Measurements from ENCODE around the gene BAX. TPM values are rescaled to one million over a fixed set of nuclear protein-coding genes. Genes with fewer than 3 reads are reported as not detected.
A peak's percentile ranks its signal among the peaks of the same experiment; 100 is the strongest.

Gene BAX
- total and polyA plus RNA-seq, 2 of the 13 experiments (the other 11 are each of a cell fraction or from before 2014, with no cell fraction given), result 139 to 176 TPM

GRCh38 chr19:48993175-48994034 lies 38.7 kb downstream of the BAX start, which contains the start of the genes GYS1 and RUVBL2 (continued):
- no peak for TF ChIP-seq ONECUT2 (CRISPR knock-in tag; IDR thresholded peaks at IDR 0.05)
- TF ChIP-seq ZNF256 (CRISPR knock-in tag; conservative IDR thresholded peaks at IDR 0.05), result no peak
- TF ChIP-seq ERF (CRISPR knock-in tag; IDR thresholded peaks at IDR 0.05), result peak; percentile 72; the same call in 1 of the 2 replicates
- TF ChIP-seq THAP11 (CRISPR knock-in tag; IDR thresholded peaks at IDR 0.05), result peak; percentile 90
- TF ChIP-seq ZNF749 (CRISPR knock-in tag; IDR thresholded peaks at IDR 0.05; ENCODE audit: borderline replicate concordance), result no peak
- peak; percentile 22; the same call in 1 of the 2 replicates for TF ChIP-seq YEATS4 (CRISPR knock-in tag; IDR thresholded peaks at IDR 0.05; ENCODE audit: borderline replicate concordance)
- no peak for TF ChIP-seq ZNF598 (CRISPR knock-in tag; IDR thresholded peaks at IDR 0.05; ENCODE audit: borderline replicate concordance)
- TF ChIP-seq RFXAP (CRISPR knock-in tag; IDR thresholded peaks at IDR 0.05; ENCODE audit: borderline replicate concordance), result peak; percentile 83; the same call in 1 of the 2 replicates
- no peak for TF ChIP-seq IKZF1 (IDR thresholded peaks at IDR 0.05)
- TF ChIP-seq CHD4 (IDR thresholded peaks at IDR 0.05; ENCODE audit: borderline replicate concordance, low read length), result 0 out of 2 replicates have a peak, but pooled peaks have one; percentile 56
- TF ChIP-seq ARNT2 (CRISPR knock-in tag; IDR thresholded peaks at IDR 0.05; ENCODE audit: low read depth), result peak; percentile 84
- TF ChIP-seq RBM39 (IDR thresholded peaks at IDR 0.05; ENCODE audit: low read depth, low read length, poor library complexity, severe bottlenecking), result peak; percentile 89
- 0 out of 4 replicates have a peak, but pooled peaks of 1 of the 2 experiments have one; percentile 26 for TF ChIP-seq ATF4 (CRISPR knock-in tag; IDR thresholded peaks at IDR 0.05)
- TF ChIP-seq ZNF333 (CRISPR knock-in tag; IDR thresholded peaks at IDR 0.05; ENCODE audit: borderline replicate concordance), result 0 out of 2 replicates have a peak, but pooled peaks have one; percentile 5
- 0 out of 2 replicates have a peak, but pooled peaks have one; percentile 21 for TF ChIP-seq ZNF788 (CRISPR knock-in tag; IDR thresholded peaks at IDR 0.05; ENCODE audit: borderline replicate concordance)
- TF ChIP-seq, protein P1, sequence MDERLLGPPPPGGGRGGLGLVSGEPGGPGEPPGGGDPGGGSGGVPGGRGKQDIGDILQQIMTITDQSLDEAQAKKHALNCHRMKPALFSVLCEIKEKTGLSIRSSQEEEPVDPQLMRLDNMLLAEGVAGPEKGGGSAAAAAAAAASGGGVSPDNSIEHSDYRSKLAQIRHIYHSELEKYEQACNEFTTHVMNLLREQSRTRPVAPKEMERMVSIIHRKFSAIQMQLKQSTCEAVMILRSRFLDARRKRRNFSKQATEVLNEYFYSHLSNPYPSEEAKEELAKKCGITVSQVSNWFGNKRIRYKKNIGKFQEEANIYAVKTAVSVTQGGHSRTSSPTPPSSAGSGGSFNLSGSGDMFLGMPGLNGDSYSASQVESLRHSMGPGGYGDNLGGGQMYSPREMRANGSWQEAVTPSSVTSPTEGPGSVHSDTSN (CRISPR knock-in tag; IDR thresholded peaks at IDR 0.05), result peak; percentile 93
- TF ChIP-seq GABPA (IDR thresholded peaks at IDR 0.05; ENCODE audit: low read depth, low read length), result peak; percentile 92
- TF ChIP-seq GABPA (CRISPR knock-in tag; IDR thresholded peaks at IDR 0.05; ENCODE audit: low read depth), result peak; percentile 98
- TF ChIP-seq, protein P2, sequence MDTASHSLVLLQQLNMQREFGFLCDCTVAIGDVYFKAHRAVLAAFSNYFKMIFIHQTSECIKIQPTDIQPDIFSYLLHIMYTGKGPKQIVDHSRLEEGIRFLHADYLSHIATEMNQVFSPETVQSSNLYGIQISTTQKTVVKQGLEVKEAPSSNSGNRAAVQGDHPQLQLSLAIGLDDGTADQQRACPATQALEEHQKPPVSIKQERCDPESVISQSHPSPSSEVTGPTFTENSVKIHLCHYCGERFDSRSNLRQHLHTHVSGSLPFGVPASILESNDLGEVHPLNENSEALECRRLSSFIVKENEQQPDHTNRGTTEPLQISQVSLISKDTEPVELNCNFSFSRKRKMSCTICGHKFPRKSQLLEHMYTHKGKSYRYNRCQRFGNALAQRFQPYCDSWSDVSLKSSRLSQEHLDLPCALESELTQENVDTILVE (CRISPR knock-in tag; IDR thresholded peaks at IDR 0.05), result peak; percentile 43; the same call in 1 of the 2 replicates
- 0 out of 2 replicates have a peak, but pooled peaks have one; percentile 14 for TF ChIP-seq HIVEP1 (CRISPR knock-in tag; IDR thresholded peaks at IDR 0.05)
- no peak for TF ChIP-seq ZBTB3 (CRISPR knock-in tag; IDR thresholded peaks at IDR 0.05; ENCODE audit: borderline replicate concordance, low read depth)
- TF ChIP-seq, protein P3, sequence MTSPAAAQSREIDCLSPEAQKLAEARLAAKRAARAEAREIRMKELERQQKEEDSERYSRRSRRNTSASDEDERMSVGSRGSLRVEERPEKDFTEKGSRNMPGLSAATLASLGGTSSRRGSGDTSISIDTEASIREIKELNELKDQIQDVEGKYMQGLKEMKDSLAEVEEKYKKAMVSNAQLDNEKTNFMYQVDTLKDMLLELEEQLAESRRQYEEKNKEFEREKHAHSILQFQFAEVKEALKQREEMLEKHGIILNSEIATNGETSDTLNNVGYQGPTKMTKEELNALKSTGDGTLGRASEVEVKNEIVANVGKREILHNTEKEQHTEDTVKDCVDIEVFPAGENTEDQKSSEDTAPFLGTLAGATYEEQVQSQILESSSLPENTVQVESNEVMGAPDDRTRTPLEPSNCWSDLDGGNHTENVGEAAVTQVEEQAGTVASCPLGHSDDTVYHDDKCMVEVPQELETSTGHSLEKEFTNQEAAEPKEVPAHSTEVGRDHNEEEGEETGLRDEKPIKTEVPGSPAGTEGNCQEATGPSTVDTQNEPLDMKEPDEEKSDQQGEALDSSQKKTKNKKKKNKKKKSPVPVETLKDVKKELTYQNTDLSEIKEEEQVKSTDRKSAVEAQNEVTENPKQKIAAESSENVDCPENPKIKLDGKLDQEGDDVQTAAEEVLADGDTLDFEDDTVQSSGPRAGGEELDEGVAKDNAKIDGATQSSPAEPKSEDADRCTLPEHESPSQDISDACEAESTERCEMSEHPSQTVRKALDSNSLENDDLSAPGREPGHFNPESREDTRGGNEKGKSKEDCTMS (CRISPR knock-in tag; conservative IDR thresholded peaks at IDR 0.05), result no peak
